IMR-90 (cell line): ENCODE data around the gene ARHGEF2. TPM values are rescaled to one million over a fixed set of nuclear protein-coding genes. Genes with fewer than 3 reads are reported as not detected.

ENCODE experiments used
- ATAC-seq: fragments of 200-7000 bp; cut with Tn5 transposase; 2 replicates; pipeline ENCODE4 v1.9.1; 2020; ENCODE audit warnings: low read depth, mild to moderate bottlenecking, moderate library complexity
- BruUV-seq: library from RNA; stranded (reverse); fragments of 400-500 nt; replicated peaks from 2 replicates; lab custom pipeline; 2021; lab: Mats Ljungman, UMichigan
- CTCF ChIA-PET: fragments of 300-600 bp; formaldehyde crosslinking; extraction: SDS; loops from one replicate; lab custom pipeline; 2021; ENCODE audit warnings: antibody characterized with exemption; lab: Yijun Ruan, JAX
- POLR2A ChIA-PET: fragments of 300-600 bp; sonication (Branson Sonifier 250); formaldehyde crosslinking; loops from one replicate; lab custom pipeline; 2022; ENCODE audit warnings: antibody characterized with exemption; ENCODE audit not compliant: unreplicated experiment; lab: Charles Lee
- DNase-seq: peaks from one replicate; pipeline ENCODE4 v3.0.0; 2013
- H2AFZ ChIP-seq: replicated peaks from 2 replicates; pipeline ENCODE3; 2013; ENCODE audit warnings: low read length, mild to moderate bottlenecking; ENCODE audit not compliant: poor library complexity
- H2AK5ac ChIP-seq: 2 replicates; pipeline ENCODE4 v1.6.1; 2013; ENCODE audit warnings: low read depth, low read length, inconsistent platforms
- H2AK9ac ChIP-seq: replicated peaks from 2 replicates; pipeline ENCODE3; 2013; ENCODE audit warnings: mild to moderate bottlenecking, low read depth, low read length, moderate library complexity; ENCODE audit not compliant: poor library complexity
- H2BK120ac ChIP-seq: 2 replicates; pipeline ENCODE4 v1.6.1; 2013; ENCODE audit warnings: low read depth, low read length, inconsistent platforms
- H2BK15ac ChIP-seq: 3 replicates; pipeline ENCODE4 v1.6.1; 2013; ENCODE audit warnings: low read depth, low read length, inconsistent platforms
- H2BK20ac ChIP-seq: 2 replicates; pipeline ENCODE4 v1.6.1; 2013; ENCODE audit warnings: low read depth, mild to moderate bottlenecking, inconsistent platforms, low read length, moderate library complexity
- H2BK5ac ChIP-seq: 2 replicates; pipeline ENCODE4 v1.6.1; 2013; ENCODE audit warnings: mild to moderate bottlenecking, low read depth, low read length, inconsistent platforms; ENCODE audit not compliant: poor library complexity, severe bottlenecking
- H3K14ac ChIP-seq: replicated peaks from 2 replicates; pipeline ENCODE4 v1.6.1; 2013; ENCODE audit warnings: low read depth, low read length, inconsistent platforms
- H3K18ac ChIP-seq: 2 replicates; pipeline ENCODE4 v1.6.1; 2013; ENCODE audit warnings: low read depth, low read length, control low read depth
- H3K23ac ChIP-seq: 2 replicates; pipeline ENCODE4 v1.6.1; 2013; ENCODE audit warnings: low read depth, low read length, inconsistent platforms
- H3K27ac ChIP-seq: 2 replicates; pipeline ENCODE4 v1.5.1; 2013; ENCODE audit warnings: mild to moderate bottlenecking, control low read depth, low read length; ENCODE audit not compliant: insufficient read depth
- H3K27me3 ChIP-seq: 2 replicates; pipeline ENCODE4 v1.6.1; 2013; ENCODE audit warnings: low read length; ENCODE audit not compliant: control insufficient read depth, insufficient read depth
- H3K36me3 ChIP-seq: 2 replicates; pipeline ENCODE4 v1.6.1; 2013; ENCODE audit warnings: low read length, mixed read lengths; ENCODE audit not compliant: control insufficient read depth, insufficient read depth
- H3K4ac ChIP-seq: 2 replicates; pipeline ENCODE4 v1.6.1; 2013; ENCODE audit warnings: low read depth, low read length, inconsistent platforms
- H3K4me1 ChIP-seq: 2 replicates; pipeline ENCODE4 v1.6.1; 2013; ENCODE audit warnings: low read length, mixed read lengths; ENCODE audit not compliant: control insufficient read depth, insufficient read depth
- H3K4me2 ChIP-seq: 2 replicates; pipeline ENCODE4 v1.6.1; 2013; ENCODE audit warnings: low read depth, mild to moderate bottlenecking, control low read depth, low read length, moderate library complexity
- H3K4me3 ChIP-seq: 2 replicates; pipeline ENCODE4 v1.5.1; 2013; ENCODE audit warnings: low read depth, mild to moderate bottlenecking, control low read depth, low read length, moderate library complexity; ENCODE audit not compliant: insufficient read depth
- H3K56ac ChIP-seq: 2 replicates; pipeline ENCODE4 v1.6.1; 2013; ENCODE audit warnings: low read length, inconsistent platforms; ENCODE audit not compliant: insufficient read depth; ENCODE audit errors: extremely low read depth
- H3K79me1 ChIP-seq, 2 experiments: 2 replicates each; pipeline ENCODE4 v1.6.1; 2013; ENCODE audit warnings: low read length in 2 of 2, inconsistent platforms in 1 of 2, low read depth in 1 of 2
- H3K9ac ChIP-seq: 2 replicates; pipeline ENCODE4 v1.6.1; 2013; ENCODE audit warnings: low read depth, low read length, control low read depth
- H3K9me1 ChIP-seq: 2 replicates; pipeline ENCODE4 v1.6.1; 2013; ENCODE audit warnings: low read length, inconsistent platforms; ENCODE audit not compliant: insufficient read depth
- H3K9me3 ChIP-seq: 2 replicates; pipeline ENCODE4 v1.6.1; 2013; ENCODE audit warnings: low read length; ENCODE audit not compliant: control insufficient read depth, insufficient read depth
- H4K20me1 ChIP-seq: 2 replicates; pipeline ENCODE4 v1.6.1; 2013; ENCODE audit warnings: low read length, inconsistent platforms; ENCODE audit not compliant: insufficient read depth
- H4K5ac ChIP-seq: 2 replicates; pipeline ENCODE4 v1.6.1; 2013; ENCODE audit warnings: mild to moderate bottlenecking, low read depth, low read length, control low read depth
- H4K8ac ChIP-seq, 2 experiments: 2 replicates each; pipeline ENCODE4 v1.6.1; 2013; ENCODE audit warnings: low read depth in 2 of 2, low read length in 2 of 2, control low read depth in 1 of 2, inconsistent platforms in 1 of 2
- H4K91ac ChIP-seq: 2 replicates; pipeline ENCODE4 v1.6.1; 2013; ENCODE audit warnings: low read depth, low read length, inconsistent platforms; ENCODE audit not compliant: insufficient read depth
- BHLHE40 ChIP-seq: fragments of 150-350 bp; IDR thresholded peaks from 2 replicates; pipeline ENCODE4 v1.6.1; 2016; ENCODE audit warnings: mild to moderate bottlenecking, low read depth, low read length
- CEBPB ChIP-seq: IDR thresholded peaks from 2 replicates; pipeline ENCODE4 v1.6.1; 2012; ENCODE audit warnings: low read depth, low read length, improper control_type of control experiment
- CHD1 ChIP-seq: IDR thresholded peaks from 2 replicates; pipeline ENCODE4 v1.6.1; 2012; ENCODE audit warnings: low read depth, low read length, improper control_type of control experiment
- FOS ChIP-seq: fragments of 150-350 bp; IDR thresholded peaks from 2 replicates; pipeline ENCODE4 v1.6.1; 2016; ENCODE audit warnings: low read depth, low read length
- MXI1 ChIP-seq: IDR thresholded peaks from 2 replicates; pipeline ENCODE4 v1.6.1; 2012; ENCODE audit warnings: low read depth, mild to moderate bottlenecking, low read length, moderate library complexity, borderline replicate concordance
- POLR2A ChIP-seq: IDR thresholded peaks from 2 replicates; pipeline ENCODE4 v1.6.1; 2012; ENCODE audit warnings: mild to moderate bottlenecking, low read depth, low read length
- RCOR1 ChIP-seq: IDR thresholded peaks from 2 replicates; pipeline ENCODE4 v1.6.1; 2012; ENCODE audit warnings: mild to moderate bottlenecking, low read length, improper control_type of control experiment; ENCODE audit not compliant: insufficient replicate concordance
- RFX5 ChIP-seq: IDR thresholded peaks from 2 replicates; pipeline ENCODE4 v1.8.0; 2012; ENCODE audit warnings: low read depth, mild to moderate bottlenecking, low read length, moderate library complexity
- SMC3 ChIP-seq: fragments of 150-350 bp; IDR thresholded peaks from 2 replicates; pipeline ENCODE4 v1.6.1; 2016; ENCODE audit warnings: low read depth, mild to moderate bottlenecking, antibody characterized with exemption, low read length, moderate library complexity
- WGBS, 2 experiments: methylation state at CpG; one replicate each; pipeline versions ENCODE4 v1.1.5 to v1.1.7; 2013; ENCODE audit warnings: missing lambda C conversion rate in 2 of 2; ENCODE audit not compliant: insufficient read length in 1 of 2; ENCODE audit errors: extremely low coverage in 2 of 2; 5-methylcytosine and 5-hydroxymethylcytosine counted together
- dilution Hi-C: fragments of 300-500 bp; cut with HindIII; formaldehyde crosslinking; loops from one replicate; pipeline ENCODE4 v1.14.3; 2018; ENCODE audit warnings: low sequenced_read_pairs; ENCODE audit not compliant: unreplicated experiment
- in situ Hi-C: fragments of 300-500 bp; cut with MboI; formaldehyde crosslinking; loops from 3 replicates; pipeline ENCODE4 v1.14.3; 2019; ENCODE audit warnings: low sequenced_read_pairs, inconsistent platforms, mixed read lengths
- intact Hi-C: fragments of 100-400 bp; cut with micrococcal nuclease; formaldehyde crosslinking; loops from 2 replicates; pipeline ENCODE4 v1.10.0; 2022
- polyA plus RNA-seq, 3 experiments: library from polyadenylated mRNA; depleted of rRNA; stranded (reverse); fragments of >200 nt; gene quantifications; 2 replicates each; pipeline ENCODE4 v1.2.3, GENCODE V29; 2012; ENCODE audit warnings: low replicate concordance in 1 of 3
- total RNA-seq: library from RNA; depleted of rRNA; stranded (reverse); fragments of >200 nt; gene quantifications from 2 replicates; pipeline ENCODE4 v1.2.3, GENCODE V29; 2012
- TF ChIP-seq, protein P1 (sequence below): conservative IDR thresholded peaks from 2 replicates; pipeline ENCODE4 v1.5.1; 2012; ENCODE audit warnings: mild to moderate bottlenecking, low read depth, low read length, improper control_type of control experiment
- TF ChIP-seq, protein P2 (sequence below): fragments of 150-350 bp; IDR thresholded peaks from 2 replicates; pipeline ENCODE4 v1.6.1; 2016; ENCODE audit warnings: low read depth, mild to moderate bottlenecking, low read length, moderate library complexity, borderline replicate concordance
- TF ChIP-seq, protein P3 (sequence below): fragments of 150-350 bp; IDR thresholded peaks from 2 replicates; pipeline ENCODE4 v1.6.1; 2017; ENCODE audit warnings: mild to moderate bottlenecking, antibody characterized with exemption, low read length, low read depth

Gene ARHGEF2
- total and polyA plus RNA-seq, 2 of the 4 experiments (the other 2 are of a cell fraction), result 91.8 to 117 TPM

DNA sequence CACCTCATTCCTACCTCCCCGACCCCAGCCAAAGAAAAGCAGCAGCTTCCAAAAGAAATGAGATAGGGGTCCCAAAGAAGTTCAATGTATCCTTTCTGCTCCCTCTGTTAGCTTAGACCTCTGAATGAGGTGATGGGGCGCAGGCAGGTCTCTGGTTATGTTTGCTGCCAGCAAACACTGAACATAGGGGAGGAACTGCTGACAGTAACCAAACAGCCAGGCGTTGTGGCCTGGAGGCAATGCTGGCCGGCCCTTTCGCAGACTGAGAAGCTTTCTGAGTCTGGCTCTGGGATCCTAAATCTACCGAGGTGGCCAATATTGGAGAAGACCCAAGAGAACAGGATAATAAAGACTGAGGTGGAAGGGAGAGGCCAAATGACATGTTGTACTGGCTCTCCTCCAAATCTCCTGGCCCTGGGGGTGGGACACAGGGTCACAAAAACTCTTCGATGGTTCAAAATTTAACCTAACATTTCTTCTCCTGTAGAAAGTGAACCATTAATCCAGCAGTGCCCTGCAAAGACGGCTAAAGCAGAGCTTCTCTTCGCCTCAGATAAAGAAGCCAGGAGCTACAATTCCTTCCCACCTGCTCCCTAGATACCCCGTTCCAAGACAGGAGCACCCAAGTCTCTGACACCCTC, 22.8 kb upstream of the ARHGEF2 start:
- Histone ChIP-seq H3K79me1 (no peaks in the 10 kb centered on the region), H3K9ac (no peak overlapping the region), H3K4me2 (no peak overlapping the region), H4K5ac (no peak overlapping the region), H3K23ac (no peak overlapping the region), H2AFZ (no peak overlapping the region), H3K14ac (no peak overlapping the region), H2BK15ac (no peak overlapping the region), H3K36me3 (no peaks in the 10 kb centered on the region), H3K27ac (no peak overlapping the region), H3K4me3 (no peak overlapping the region), H3K9me3 (no peaks in the 10 kb centered on the region), H4K91ac (no peak overlapping the region), H4K8ac (no peak overlapping the region), H2BK120ac (no peak overlapping the region), H3K18ac (no peak overlapping the region), H3K56ac (no peak overlapping the region), H3K9me1 (no peaks in the 10 kb centered on the region), H3K4me1 (peaks cover 5% of the 10 kb centered on the region; the same call in 1 of the 2 replicates), H2AK9ac (no peak overlapping the region), H2AK5ac (no peak overlapping the region), H4K20me1 (no peaks in the 10 kb centered on the region), H2BK20ac (no peak overlapping the region), H2BK5ac (no peak overlapping the region), H3K4ac (no peak overlapping the region), H3K27me3 (no peaks in the 10 kb centered on the region)
- intact Hi-C loops, result no loop called here
- TF ChIP-seq CEBPB (no peak), RCOR1 (no peak), MXI1 (no peak), FOS (no peak), SMC3 (no peak), POLR2A (no peak), RFX5 (no peak), CHD1 (no peak), BHLHE40 (no peak)
- TF ChIP-seq, protein P1, sequence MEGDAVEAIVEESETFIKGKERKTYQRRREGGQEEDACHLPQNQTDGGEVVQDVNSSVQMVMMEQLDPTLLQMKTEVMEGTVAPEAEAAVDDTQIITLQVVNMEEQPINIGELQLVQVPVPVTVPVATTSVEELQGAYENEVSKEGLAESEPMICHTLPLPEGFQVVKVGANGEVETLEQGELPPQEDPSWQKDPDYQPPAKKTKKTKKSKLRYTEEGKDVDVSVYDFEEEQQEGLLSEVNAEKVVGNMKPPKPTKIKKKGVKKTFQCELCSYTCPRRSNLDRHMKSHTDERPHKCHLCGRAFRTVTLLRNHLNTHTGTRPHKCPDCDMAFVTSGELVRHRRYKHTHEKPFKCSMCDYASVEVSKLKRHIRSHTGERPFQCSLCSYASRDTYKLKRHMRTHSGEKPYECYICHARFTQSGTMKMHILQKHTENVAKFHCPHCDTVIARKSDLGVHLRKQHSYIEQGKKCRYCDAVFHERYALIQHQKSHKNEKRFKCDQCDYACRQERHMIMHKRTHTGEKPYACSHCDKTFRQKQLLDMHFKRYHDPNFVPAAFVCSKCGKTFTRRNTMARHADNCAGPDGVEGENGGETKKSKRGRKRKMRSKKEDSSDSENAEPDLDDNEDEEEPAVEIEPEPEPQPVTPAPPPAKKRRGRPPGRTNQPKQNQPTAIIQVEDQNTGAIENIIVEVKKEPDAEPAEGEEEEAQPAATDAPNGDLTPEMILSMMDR, result no peak
- TF ChIP-seq, protein P2, sequence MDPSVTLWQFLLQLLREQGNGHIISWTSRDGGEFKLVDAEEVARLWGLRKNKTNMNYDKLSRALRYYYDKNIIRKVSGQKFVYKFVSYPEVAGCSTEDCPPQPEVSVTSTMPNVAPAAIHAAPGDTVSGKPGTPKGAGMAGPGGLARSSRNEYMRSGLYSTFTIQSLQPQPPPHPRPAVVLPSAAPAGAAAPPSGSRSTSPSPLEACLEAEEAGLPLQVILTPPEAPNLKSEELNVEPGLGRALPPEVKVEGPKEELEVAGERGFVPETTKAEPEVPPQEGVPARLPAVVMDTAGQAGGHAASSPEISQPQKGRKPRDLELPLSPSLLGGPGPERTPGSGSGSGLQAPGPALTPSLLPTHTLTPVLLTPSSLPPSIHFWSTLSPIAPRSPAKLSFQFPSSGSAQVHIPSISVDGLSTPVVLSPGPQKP, result no peak
- TF ChIP-seq, protein P3, sequence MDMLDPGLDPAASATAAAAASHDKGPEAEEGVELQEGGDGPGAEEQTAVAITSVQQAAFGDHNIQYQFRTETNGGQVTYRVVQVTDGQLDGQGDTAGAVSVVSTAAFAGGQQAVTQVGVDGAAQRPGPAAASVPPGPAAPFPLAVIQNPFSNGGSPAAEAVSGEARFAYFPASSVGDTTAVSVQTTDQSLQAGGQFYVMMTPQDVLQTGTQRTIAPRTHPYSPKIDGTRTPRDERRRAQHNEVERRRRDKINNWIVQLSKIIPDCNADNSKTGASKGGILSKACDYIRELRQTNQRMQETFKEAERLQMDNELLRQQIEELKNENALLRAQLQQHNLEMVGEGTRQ, result no peak
- ATAC-seq (no peak), DNase-seq (no peak)
- in situ Hi-C loops, result no loop called here
- CTCF ChIA-PET, result interaction anchor here (1.0 kb wide), 1 partner anchor 11 kb away, joined by 3 read pairs; no protein-coding TSS in a partner anchor
- no TSS peak for BruUV-seq
- dilution Hi-C loops, result no loop called here
- WGBS, 2 experiments, result 75% methylated on average over 5 of the region's 10 CpGs; no CpG with 5 or more reads in 1 of the 2 experiments
- POLR2A ChIA-PET, result no interaction called here
